Measurements from ENCODE around the gene DDX39B. TPM values are rescaled to one million over a fixed set of nuclear protein-coding genes. Genes with fewer than 3 reads are reported as not detected.

The DDX39B gene
- 100 to 1,000 TPM; 168 to 258 (median 217) TPM for total RNA-seq

- TF ChIP-seq CTCF (IDR thresholded peaks at IDR 0.05; ENCODE audit: low read depth), result no peak
Measured at GRCh38 chr6:31541658-31542521, at the start of gene DDX39B. Gene DDX39B (minus strand): TSS chr6:31542003. CDS start chr6:31540532, 1,471 bp downstream.

- no peak for TF ChIP-seq CTCF (IDR thresholded peaks at IDR 0.05; ENCODE audit: low read depth)
Measured at GRCh38 chr6:31588871-31589650, 47.3 kb upstream of the DDX39B start.

GRCh38 chr6:31587791-31588777 is 46.3 kb upstream of the DDX39B start:
- no peak for TF ChIP-seq CTCF (IDR thresholded peaks at IDR 0.05; ENCODE audit: low read depth)

- TF ChIP-seq CTCF (IDR thresholded peaks at IDR 0.05; ENCODE audit: low read depth), result no peak
Measured at GRCh38 chr6:31586599-31587281, 44.9 kb upstream of the DDX39B start.

- no peak for TF ChIP-seq CTCF (IDR thresholded peaks at IDR 0.05; ENCODE audit: low read depth)
Measured at GRCh38 chr6:31586008-31586407, 44.2 kb upstream of the DDX39B start, which contains the start of gene LST1. Gene LST1 (plus strand): TSS chr6:31586277. CDS start chr6:31587300, 1,023 bp downstream.

- no peak for TF ChIP-seq CTCF (IDR thresholded peaks at IDR 0.05; ENCODE audit: low read depth)
Measured at GRCh38 chr6:31585491-31585890, 43.7 kb upstream of the DDX39B start.

Measured in subcutaneous adipose tissue (tissue), 4 donors.